ENCODE measurements around the gene LCNL1. TPM values are rescaled to one million over a fixed set of nuclear protein-coding genes. Genes with fewer than 3 reads are reported as not detected.

Gene LCNL1
- total RNA-seq, 2 donors from 2014 or later, result not detected

GRCh38 chr9:136990242-136990911 lies 7.6 kb downstream of the LCNL1 start:
- Histone ChIP-seq H3K27me3 (no peaks in the 10 kb centered on the region), H3K36me3 (replicated peaks in 1 of 2; ENCODE audit: insufficient read depth in 1 of 2, low read depth in 2 of 2) (no peaks in the 10 kb centered on the region), H3K27ac (peak overlapping the region in 1 of 4 donors; percentile 78), H3K9me3 (no peaks in the 10 kb centered on the region), H3K4me3 (no peak overlapping the region), H3K4me1 (peaks cover 22% of the 10 kb centered on the region)
- 76 to 85% methylated on average over 8 to 10 of the region's 10 CpGs for WGBS, 2 donors
- no peak for DNase-seq
- intact Hi-C loops (cut with DNase I), result no loop called here
- TF ChIP-seq POLR2A (IDR thresholded peaks at IDR 0.05), result no peak
- TF ChIP-seq, protein P1, sequence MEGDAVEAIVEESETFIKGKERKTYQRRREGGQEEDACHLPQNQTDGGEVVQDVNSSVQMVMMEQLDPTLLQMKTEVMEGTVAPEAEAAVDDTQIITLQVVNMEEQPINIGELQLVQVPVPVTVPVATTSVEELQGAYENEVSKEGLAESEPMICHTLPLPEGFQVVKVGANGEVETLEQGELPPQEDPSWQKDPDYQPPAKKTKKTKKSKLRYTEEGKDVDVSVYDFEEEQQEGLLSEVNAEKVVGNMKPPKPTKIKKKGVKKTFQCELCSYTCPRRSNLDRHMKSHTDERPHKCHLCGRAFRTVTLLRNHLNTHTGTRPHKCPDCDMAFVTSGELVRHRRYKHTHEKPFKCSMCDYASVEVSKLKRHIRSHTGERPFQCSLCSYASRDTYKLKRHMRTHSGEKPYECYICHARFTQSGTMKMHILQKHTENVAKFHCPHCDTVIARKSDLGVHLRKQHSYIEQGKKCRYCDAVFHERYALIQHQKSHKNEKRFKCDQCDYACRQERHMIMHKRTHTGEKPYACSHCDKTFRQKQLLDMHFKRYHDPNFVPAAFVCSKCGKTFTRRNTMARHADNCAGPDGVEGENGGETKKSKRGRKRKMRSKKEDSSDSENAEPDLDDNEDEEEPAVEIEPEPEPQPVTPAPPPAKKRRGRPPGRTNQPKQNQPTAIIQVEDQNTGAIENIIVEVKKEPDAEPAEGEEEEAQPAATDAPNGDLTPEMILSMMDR (IDR thresholded peaks at IDR 0.05), result no peak
- ATAC-seq, result no peak

DNA sequence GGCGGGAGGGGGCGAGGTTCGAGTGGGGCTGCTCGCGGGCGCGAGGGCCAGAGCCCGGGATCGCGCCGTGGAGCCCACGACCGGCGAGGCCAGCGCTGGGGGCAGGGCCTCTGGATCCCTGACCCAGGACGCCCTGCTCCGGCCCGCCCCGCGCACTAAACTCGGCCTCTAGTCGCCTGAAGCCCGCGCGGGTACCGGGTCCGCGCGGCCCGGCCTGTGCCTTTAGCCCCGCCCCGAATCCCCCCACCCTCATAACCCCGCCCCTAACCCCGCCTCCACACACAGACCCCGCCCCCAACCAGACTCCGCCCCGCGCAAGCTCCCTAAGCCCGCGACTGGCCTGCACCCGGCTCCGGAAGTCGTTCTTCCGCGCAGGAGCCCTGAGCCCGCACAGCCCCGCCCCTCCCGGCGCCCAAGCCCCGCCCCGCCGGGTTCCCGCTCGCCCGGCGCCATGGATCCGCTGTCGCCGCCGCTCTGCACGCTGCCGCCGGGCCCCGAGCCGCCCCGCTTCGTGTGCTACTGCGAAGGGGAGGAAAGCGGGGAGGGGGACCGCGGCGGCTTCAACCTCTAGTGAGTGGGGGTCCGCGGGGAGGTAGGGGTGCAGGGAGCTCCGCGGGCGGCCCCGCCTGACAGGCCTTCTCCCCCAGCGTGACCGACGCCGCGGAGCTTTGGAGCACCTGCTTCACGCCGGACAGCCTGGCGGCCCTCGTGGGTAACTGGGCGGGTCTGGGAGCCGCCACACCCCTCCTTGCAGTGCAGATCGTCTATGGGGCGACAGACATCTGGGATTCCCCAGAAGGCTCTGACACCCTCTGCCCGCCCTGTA lies 9.4 kb downstream of the LCNL1 start, which contains the start of gene PAXX:
Gene PAXX (plus strand): TSS at position 430 of the 826 bp plus-strand sequence. CDS start 22 bp downstream, at position 452.
- 0 to 2% methylated on average over 12 to 49 of the region's 92 CpGs for WGBS, 2 donors
- TF ChIP-seq, protein P1 (IDR thresholded peaks at IDR 0.05), result peak in 2 of 7 experiments; percentile 5 to 6
- TF ChIP-seq POLR2A (IDR thresholded peaks at IDR 0.05), result peak in 1 of 3 donors; percentile 41
- Histone ChIP-seq H3K9me3 (no peaks in the 10 kb centered on the region), H3K4me3 (peak within 1 kb of the TSS; percentile 54 to 82), H3K4me1 (peaks cover 35% of the 10 kb centered on the region), H3K27me3 (no peaks in the 10 kb centered on the region), H3K36me3 (replicated peaks in 1 of 2; ENCODE audit: insufficient read depth in 1 of 2, low read depth in 2 of 2) (no peaks in the 10 kb centered on the region), H3K27ac (peak within 1 kb of the TSS; percentile 54 to 86 (median 66))
- DNase-seq (peak; percentile 95 to 96 (median 95)), ATAC-seq (peak; percentile 96)
- intact Hi-C loops (cut with DNase I), result no loop called here

DNA sequence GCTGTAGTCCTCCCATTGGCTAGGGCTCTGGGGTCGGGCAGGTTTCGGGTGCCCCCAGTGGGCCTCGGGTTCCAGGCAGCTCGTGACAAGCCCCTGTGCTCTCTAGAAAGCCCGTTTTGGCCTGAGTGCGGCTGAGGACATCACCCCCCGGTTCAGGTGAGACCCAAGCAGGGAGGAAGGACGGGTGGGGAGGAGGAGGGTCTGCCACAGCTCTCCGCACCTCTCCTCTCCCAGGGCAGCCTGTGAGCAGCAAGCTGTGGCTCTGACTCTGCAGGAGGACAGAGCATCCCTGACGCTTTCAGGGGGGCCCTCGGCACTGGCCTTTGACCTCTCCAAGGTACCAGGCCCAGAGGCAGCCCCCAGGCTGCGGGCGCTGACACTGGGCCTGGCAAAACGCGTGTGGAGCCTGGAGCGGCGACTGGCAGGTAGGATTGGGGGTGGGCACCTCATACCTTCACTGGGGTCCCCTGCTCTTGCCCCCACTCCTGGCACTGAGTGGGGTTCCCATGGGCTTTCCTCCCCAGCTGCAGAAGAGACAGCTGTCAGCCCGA lies 10.1 kb downstream of the LCNL1 start:
- Histone ChIP-seq H3K36me3 (replicated peaks in 1 of 2; ENCODE audit: insufficient read depth in 1 of 2, low read depth in 2 of 2) (no peaks in the 10 kb centered on the region), H3K4me3 (peak overlapping the region; percentile 54 to 82), H3K27me3 (no peaks in the 10 kb centered on the region), H3K9me3 (no peaks in the 10 kb centered on the region), H3K4me1 (peaks cover 35% of the 10 kb centered on the region), H3K27ac (peak overlapping the region in 3 of 4 donors; percentile 54 to 86 (median 78))
- intact Hi-C loops (cut with DNase I), result no loop called here
- TF ChIP-seq, protein P1 (IDR thresholded peaks at IDR 0.05), result no peak
- no peak for TF ChIP-seq POLR2A (IDR thresholded peaks at IDR 0.05)
- no peak for DNase-seq
- ATAC-seq, result no peak
- WGBS, 2 donors, result 31 to 76% methylated on average over 3 to 18 of the region's 18 CpGs

DNA sequence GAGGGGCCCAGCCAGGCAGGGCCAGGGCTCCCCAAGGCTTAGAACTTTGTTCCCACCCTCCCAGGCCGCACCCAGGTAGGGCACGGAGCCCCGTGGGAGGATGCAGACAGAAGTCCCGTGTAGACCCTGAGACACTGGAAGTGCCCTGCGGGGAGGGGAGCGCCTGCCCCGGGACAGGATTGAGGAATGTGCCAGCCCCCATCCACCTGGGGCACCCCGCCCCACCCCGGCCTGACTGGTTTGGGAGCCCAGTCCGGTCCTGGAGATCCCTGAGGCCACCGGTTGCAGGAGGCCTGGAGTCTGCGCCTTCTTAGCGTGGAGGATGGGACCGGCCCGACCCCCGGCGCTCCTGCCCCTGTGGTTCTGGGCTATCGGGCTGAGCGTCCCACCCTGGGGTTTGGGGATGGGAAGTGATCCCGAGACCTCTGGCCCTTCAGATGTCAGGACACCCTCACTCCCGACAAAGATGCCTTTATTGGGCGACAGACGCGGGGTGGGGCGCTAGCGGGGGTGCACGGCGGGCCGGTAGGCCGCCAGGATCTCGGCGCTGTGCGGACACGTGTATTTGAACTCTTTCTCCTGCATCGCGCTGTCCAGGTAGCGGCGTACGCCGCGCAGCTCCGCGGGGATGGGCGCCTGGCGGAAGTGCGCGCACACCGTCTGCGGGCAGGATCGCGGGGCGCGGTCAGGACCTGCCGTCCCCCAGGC lies 11.5 kb downstream of the LCNL1 start:
- DNase-seq (no peak), ATAC-seq (no peak)
- peaks cover 35% of the 10 kb centered on the region for H3K4me1 ChIP-seq
- H3K9me3 ChIP-seq, result no peaks in the 10 kb centered on the region
- no peaks in the 10 kb centered on the region for H3K27me3 ChIP-seq
- 81 to 82% methylated on average over 25 to 32 of the region's 54 CpGs for WGBS, 2 donors
- intact Hi-C loops (cut with DNase I), result no loop called here
- no peak for TF ChIP-seq POLR2A (IDR thresholded peaks at IDR 0.05)
- TF ChIP-seq, protein P1 (IDR thresholded peaks at IDR 0.05), result no peak
- H3K27ac ChIP-seq, result no peak overlapping the region
- H3K36me3 ChIP-seq (replicated peaks in 1 of 2; ENCODE audit: insufficient read depth in 1 of 2, low read depth in 2 of 2), result no peaks in the 10 kb centered on the region
- no peak overlapping the region for H3K4me3 ChIP-seq
